Activated T-cell treated with anti-CD3 and anti-CD28 coated beads for 24 hours (primary cell): Measurements from ENCODE around the gene NUF2.
"Not testable (repeated sequence)": the region's sequence is repeated elsewhere in the genome, so short reads cannot be mapped to it uniquely, and the experiment has no call there.

ENCODE experiments used
- DNase-seq: peaks from one replicate; pipeline ENCODE4 v3.0.0-alpha.2; 2020; ENCODE audit warnings: low read depth

The NUF2 gene

GRCh38 chr1:163321311-163322305 is at the start of gene NUF2:
Gene NUF2, plus strand, starts transcription at chr1:163321954. Its CDS starts 4,098 bp downstream, at chr1:163326052.
- DNase-seq = peak; percentile 98

GRCh38 chr1:163273766-163274441 is 47.9 kb upstream of the NUF2 start:
- DNase-seq = no peak

- no peak for DNase-seq
These were observed 46.5 kb upstream of the NUF2 start for GRCh38 chr1:163275222-163275621.

GRCh38 chr1:163278602-163279001 is 43.2 kb upstream of the NUF2 start:
- DNase-seq = no peak

GRCh38 chr1:163284867-163285266 is 36.9 kb upstream of the NUF2 start:
- DNase-seq = not testable (repeated sequence)

- no peak for DNase-seq
These were observed 31.6 kb upstream of the NUF2 start for GRCh38 chr1:163290025-163290640.

- DNase-seq = no peak
These were observed 30.3 kb upstream of the NUF2 start for GRCh38 chr1:163291461-163291860.

GRCh38 chr1:163292153-163292552 is 29.6 kb upstream of the NUF2 start:
- DNase-seq = not testable (repeated sequence)

- not testable (repeated sequence) for DNase-seq
These were observed 28.3 kb upstream of the NUF2 start for GRCh38 chr1:163293497-163293896.

- DNase-seq = no peak
These were observed 25.8 kb upstream of the NUF2 start for GRCh38 chr1:163295949-163296348.

GRCh38 chr1:163296504-163297263 is 25.1 kb upstream of the NUF2 start:
- DNase-seq = no peak

GRCh38 chr1:163298365-163298764 is 23.4 kb upstream of the NUF2 start:
- DNase-seq = no peak

- DNase-seq = no peak
These were observed 21.2 kb upstream of the NUF2 start for GRCh38 chr1:163300568-163300967.

- no peak for DNase-seq
These were observed 18.2 kb upstream of the NUF2 start for GRCh38 chr1:163303561-163303960.

- no peak for DNase-seq
These were observed 16.3 kb upstream of the NUF2 start for GRCh38 chr1:163305441-163305840.

GRCh38 chr1:163307479-163308171 is 14.1 kb upstream of the NUF2 start:
- no peak for DNase-seq

GRCh38 chr1:163308811-163309210 is 12.9 kb upstream of the NUF2 start:
- DNase-seq = no peak

- DNase-seq = no peak
These were observed 5.9 kb upstream of the NUF2 start for GRCh38 chr1:163315773-163316374.

- no peak for DNase-seq
These were observed 863 bp upstream of the NUF2 start for GRCh38 chr1:163320891-163321290.

GRCh38 chr1:163323339-163323738 is 1.6 kb downstream of the NUF2 start:
- DNase-seq = not testable (repeated sequence)

GRCh38 chr1:163331116-163331515 is 9.4 kb downstream of the NUF2 start:
- DNase-seq = no peak
